ELF-1 (cell line): ENCODE results near the gene GAS1.

Source experiments
- DNase-seq: peaks from one replicate; pipeline ENCODE4 v3.0.0-alpha.2; 2016; ENCODE audit warnings: low read depth, low spot score

The GAS1 gene

DNA sequence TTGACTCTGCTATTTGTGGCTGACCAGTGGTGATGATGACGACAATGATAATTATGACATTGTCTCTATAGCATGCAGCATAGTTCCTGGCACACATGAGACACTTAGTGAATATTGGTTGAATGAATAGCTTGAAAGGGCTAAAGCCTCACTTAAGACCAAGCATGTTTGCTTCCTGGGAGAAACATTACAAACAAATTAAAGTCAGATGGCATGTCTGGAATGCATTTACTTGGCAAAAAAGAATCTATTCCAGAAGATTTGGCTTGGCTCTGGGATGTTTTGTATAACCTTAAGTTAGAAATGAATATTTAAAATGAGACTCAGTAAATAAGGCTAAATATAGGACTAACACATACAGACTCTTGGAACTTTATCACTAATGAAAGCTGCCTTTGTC lies 21.6 kb downstream of the GAS1 start:
- no peak for DNase-seq

DNA sequence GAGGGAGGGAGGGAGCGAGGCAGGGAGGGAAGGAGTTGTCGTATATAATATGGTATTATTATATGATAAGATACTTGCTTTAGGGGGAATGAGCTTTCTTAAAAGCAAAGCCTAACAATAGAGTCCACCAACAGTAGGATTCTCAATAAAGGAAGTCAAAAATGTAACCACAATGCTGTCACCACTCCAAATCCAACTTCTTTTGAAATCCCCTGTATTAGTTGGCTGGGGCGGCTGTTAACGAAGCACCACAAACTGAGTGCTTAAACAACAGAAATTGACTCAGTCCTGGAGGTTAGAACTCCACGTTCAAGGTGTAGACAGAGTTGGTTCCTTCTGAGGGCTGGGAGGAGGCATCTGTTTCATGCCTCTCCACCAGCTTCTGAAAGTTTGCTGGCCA lies 23.1 kb downstream of the GAS1 start:
- DNase-seq: no peak

DNA sequence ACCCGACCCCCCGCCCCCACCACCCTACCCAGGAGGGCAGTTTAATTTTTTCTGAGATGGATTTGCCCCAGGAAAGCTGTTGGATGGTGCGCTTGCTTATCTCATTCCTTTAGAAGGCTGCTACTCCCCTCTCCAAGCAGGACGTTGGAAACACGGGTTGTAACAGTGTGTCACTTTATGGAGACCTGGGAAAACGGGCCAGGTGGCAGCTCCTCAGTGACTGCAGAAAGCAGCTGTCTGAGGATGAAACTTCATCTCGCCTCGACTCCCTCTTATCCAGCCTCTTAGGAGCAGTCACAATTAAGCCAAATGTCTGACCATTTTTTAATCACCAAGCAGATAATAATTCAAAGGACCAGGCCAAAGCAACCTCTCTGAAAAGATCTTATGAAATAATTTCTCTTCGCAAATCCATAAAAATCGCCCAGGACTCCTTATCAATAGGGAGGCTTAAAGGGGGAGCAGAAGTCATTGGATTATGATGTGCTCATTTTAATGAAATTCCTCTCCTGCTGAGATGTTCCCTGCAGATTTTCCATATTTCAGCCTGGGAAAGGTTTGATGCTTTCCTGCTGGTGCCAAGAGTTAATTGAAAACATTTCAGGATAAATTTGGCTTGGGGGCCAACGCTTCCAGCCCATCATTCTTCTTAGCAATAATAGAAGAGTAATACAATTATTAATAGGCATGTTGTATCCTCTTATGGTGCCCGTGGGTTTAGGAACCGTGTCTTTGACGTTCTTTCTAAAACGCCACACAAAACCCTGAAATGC lies 26.0 kb downstream of the GAS1 start:
- no peak for DNase-seq

DNA sequence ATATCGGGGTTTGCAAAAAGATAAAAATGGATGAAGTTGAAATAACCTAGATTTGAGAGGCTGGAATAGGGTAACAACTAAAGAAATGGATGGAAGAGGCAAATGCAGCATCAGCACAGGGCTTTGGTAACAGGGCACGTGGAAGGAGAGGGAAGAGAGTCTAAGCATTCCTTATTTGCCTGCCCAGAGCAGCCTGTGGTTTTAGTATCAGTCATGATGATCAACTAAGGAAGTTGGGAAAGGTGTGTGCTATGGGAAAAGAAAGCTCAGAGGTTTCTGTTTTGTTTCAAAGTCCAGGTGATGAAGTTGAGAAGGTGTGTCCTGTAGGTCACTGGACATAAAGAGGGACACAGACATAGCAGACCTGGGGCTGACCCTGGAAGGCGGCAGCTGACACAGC lies 28.8 kb downstream of the GAS1 start:
- DNase-seq: no peak

DNA sequence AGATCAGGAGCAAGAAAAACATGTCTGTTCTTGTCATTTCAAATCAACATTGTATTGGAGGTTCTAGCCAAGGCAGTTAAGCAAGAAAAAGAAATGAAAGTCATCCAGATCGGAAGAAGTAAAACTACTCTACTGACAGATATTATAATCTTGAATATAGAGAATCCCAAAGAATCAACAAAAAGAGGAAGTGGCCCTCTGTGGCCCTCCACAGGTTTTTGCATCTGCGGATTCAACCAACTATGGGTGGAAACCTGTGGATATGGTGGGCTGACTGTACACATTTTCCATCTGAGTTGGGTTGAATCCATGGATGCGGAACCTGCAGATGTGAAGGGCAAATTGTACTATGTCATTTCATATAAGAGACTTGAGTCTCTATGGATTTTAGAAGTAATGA lies 35.1 kb downstream of the GAS1 start:
- DNase-seq: no peak

DNA sequence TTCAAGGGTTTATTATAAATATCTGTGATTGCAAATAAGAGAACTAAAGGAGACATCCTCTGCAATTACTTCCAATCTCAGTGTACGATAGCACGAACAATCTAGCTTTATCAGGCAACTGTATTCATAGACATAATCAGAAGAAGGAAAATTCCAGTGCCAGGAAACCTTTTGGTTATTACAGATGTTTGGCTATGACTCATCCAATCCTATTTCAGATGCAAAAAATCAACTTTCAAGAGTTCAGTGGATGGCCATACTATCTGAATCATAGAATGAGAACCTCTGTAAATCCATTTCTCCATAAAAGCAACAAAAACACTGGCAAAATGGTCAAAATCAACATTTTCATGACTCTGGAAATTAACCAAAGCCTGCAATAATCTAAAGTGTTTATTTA lies 37.9 kb downstream of the GAS1 start:
- no peak for DNase-seq

DNA sequence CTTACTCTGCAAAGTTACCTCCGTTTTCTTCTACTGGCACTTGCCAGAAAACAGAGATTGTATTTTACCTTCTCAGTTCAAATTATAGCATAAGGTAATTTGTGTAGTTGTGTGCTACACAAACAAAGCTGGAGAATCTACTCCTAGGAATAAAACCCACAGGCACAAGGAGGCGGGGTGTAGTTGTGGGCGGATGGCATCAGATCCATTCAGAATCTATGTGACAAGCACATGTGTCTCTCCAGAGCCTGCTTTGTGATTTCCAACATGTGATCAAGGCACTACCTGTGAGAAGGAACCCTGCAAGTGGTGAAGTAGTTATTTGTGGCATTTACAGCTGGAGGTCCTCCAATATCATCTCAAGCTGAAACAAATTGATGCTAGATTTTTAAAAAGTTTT lies 39.0 kb downstream of the GAS1 start:
- no peak for DNase-seq

DNA sequence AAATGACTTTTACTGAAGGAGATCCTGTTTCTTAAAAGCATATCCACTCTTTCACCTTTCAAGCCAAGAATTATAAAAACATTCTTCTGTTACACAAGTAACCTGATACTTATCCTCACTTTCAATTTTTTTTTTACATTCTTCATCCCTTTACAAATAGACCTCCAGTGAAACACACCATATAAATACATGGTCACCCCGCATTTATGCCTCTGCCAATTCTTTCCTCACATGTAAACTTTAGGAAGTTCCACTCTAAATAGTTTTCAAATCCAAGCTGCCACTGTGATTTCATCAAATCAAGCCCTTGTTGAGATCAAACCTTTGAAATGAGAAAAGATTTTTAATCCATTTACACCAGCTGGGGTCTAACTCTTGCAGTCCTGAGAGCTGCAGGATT lies 40.0 kb downstream of the GAS1 start:
- DNase-seq: no peak

DNA sequence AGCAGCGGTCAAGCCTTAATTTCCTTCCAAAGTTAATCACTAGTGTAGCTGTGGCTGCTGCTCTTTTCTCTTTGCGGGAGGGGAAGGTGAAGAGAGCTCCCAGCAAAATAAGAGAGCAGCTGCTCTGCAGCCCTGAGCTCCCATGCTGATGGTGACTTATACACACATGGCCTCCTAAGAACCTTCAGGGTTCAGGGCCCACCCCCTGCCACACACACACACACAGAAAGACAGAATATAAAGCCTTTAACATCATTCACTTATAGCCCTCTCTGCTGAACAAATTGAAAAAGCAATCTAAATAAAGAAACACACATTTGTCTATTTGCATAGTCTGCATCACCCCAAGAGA lies 43.6 kb downstream of the GAS1 start:
- DNase-seq: no peak

DNA sequence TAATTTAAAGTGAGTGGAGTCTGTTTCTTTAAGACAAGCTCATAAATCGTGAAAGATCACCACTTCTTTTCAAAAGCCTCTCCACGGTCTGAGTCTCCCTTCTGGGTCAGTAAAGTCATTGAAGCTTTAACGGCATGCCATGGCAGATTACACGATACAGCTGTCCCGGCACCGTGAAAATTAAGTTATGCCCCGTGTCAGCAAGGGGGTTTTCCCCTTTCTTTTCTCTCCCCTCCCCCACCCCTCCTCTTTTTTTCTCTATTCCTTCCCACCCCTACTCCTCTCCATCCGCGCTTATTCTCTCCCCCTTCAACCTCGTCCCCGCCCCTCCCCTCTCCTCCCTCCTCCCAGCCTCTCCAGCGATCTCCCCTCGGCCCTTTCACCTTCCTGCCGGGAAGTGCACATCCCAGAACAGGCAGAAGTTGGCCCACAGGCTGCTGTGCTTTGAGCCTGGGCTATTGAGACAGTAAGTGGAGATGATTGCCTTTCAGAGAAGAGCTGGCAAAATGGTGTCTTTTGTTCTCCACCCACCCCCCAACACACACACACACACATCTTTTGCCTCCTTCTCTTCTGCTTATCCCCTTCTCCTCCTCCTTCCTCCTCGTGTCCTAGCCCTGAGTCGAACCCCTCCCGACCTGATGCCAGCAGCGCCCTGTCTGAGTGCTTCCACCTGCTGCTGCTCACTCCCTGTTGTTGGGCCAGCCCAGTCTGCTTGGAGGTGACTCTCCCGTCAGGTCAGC lies 44.1 kb downstream of the GAS1 start:
- peak; percentile 51 for DNase-seq

DNA sequence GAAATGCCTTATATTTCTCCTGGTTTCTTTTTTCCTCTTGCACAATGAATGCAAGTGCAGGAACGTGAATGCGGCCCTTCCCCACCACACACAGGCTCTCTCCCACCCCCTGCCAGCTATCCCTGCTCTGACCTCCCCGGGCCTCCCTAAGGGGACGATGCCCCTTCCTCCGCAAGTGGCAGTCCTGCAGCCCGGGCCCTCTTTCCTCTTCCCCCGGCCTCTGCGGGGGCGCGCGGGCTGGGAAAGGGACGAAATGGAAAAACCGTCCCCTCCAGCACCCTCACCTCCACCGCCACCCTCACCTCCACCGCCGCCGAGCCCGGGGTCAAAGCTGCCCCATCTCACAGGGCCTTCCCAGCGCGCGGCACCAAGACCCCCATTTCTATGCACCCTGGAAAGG lies 44.7 kb downstream of the GAS1 start:
- peak; percentile 34 for DNase-seq

DNA sequence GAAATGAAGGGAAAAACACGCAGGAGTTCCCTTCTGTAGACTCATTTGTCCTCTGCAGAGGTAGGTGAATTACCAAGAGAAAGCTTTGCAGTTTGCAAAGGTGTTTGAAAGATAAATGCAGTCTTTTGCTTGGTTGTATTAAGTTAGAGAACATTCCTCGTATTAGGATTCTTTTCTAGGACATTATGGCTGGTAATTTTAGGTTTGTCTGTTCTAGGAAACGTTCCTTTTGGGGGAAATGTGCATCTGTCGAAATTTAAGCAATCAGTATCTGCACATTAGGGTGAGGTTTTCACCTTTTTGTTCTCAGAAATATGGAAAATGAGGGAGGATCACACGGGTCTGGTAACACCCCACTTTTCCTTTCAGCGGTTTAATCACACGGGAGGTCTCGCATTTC lies 45.1 kb downstream of the GAS1 start:
- DNase-seq: no peak

DNA sequence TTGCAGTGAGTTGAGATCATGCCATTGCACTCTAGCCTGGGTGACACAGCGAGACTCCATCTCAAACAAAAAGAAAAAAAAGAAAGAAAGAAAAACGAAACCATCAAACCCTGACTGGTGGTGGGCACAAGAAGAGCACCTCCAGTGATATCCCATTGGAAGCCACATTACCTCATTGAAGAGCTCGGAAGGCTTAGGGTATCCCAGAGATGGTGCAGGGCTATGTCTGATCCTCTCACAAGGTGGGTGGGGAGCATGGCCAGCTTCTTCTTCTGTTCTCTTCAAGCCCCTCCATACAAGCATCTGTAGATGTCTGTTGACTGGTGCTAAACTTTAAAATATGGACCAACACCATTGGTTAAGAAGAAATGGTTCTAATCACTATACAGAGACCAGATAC lies 45.8 kb downstream of the GAS1 start:
- no peak for DNase-seq
